ENCODE data around the gene ZNF480.

The ZNF480 gene

DNA sequence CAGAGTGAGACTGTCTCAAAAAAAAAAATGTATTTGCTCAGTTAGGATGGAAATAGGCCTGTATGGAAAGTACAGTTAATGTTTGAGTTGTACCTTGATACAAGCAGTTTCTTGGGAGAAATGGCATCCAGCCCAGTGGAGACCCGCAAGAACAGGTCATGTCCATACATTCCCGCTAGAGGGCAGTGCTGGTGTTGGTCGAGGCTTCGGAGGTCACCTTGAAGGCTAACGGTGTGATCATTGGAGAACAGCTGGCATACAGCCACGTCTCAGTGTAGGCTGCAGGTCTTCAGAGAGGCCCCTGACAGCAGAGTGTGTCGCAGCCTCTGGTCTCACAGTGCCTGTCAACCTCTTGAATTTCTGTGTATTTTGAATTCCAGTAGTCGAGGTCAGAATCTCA lies 46.6 kb downstream of the ZNF480 start:
- DNase-seq: peak; percentile 58

DNA sequence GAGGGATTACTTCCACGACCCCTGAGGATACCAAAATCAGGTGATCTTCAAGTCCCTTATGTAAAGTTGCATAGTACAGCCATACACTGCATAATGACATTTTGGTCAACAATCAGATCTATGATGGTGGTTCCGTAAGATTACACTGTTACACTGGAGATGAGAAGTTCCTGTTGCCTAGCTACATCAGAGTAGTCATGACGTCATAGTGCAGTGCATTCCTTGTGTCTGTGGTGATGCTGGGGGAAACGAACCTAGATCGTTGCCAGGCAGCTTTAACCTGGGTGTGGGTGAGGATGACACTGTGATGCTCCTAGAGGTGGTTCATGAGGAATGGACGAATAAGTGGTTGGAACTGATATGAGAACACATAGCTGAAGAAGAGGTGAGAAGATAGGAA lies 48.2 kb downstream of the ZNF480 start:
- no peak for DNase-seq

DNA sequence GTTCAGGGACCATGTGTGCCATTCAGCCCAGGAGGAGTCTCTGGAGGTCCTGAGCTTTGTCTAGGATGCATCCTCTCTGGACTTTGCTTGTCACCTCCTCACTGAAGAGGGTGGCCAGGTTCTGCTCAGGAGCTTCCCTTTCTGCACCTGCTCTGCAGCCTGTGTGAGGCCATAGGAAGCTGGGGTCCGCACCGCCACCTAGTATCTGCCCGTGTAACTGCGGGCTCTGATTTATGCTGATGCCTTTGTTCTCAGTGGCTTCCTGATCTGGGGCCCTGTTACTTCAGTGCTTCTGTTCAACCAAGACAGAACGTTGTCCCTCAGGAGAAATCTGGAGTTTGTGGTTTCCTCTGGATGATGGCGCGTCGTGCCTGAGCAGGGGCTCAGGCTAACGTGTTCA lies 54.5 kb downstream of the ZNF480 start:
- no peak for DNase-seq

DNA sequence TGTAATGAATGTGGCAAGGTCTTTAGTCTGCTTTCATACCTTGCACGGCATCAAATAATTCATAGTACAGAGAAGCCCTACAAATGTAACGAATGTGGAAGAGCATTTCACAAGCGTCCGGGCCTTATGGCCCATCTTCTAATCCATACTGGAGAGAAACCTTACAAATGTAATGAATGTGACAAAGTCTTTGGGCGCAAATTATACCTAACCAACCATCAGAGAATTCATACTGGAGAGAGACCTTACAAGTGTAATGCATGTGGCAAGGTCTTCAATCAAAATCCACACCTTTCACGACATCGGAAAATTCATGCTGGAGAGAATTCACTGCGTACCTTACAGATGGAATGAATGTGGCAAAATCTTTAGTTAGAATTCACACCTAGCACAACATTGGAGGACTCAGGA lies 69.5 kb downstream of the ZNF480 start:
- DNase-seq: no peak

DNA sequence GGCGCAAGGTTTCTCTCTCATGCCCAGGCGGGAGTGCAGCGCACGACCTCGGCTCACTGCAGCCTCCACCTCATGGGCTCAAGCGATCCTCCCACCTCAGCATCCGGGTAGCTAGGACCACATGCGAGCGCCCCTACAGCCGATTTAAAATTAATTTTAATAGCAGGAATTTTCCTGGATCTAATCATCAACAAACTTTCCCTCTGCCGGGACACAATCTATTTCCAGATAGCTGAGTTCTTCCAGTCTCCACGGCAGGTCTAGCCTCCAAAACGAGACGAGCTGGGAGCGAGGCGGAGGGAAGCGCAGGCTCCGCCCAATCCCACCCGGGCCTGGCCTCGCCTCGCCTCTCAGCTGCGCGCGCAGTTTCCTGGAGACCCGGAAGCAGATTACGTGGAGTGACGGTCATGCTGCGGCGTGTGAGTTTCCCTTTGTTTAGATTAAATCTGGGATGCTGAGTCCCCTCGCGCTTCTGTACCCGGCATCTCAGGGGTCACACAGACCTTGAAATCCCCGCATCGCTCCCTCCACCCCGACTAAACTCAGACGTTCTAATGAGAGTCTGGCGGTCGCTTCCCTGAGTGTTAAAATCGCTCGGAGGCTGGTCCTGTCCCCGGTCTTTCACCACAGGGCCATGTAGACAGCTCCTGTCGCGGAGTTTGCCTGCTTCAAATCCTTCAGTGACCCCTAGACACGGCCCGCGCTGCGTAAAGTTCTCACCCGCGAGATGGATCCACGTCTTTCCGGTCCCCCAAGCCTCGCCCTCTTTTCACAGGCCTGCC lies 72.8 kb downstream of the ZNF480 start, which contains the start of gene ZNF880:
Gene ZNF880 (plus strand): TSS at position 365 of the 782 bp plus-strand sequence. CDS start 43 bp downstream, at position 408.
- DNase-seq: peak; percentile 91

- no peak for DNase-seq
These were observed 73.4 kb downstream of the ZNF480 start for GRCh38 chr19:52370341-52370710.

Measured in activated naive CD4-positive, alpha-beta T cell treated with Interleukin-2 at 50 U/mL for 16 hours (primary cell).